Endothelial cell of umbilical vein (primary cell): Measurements from ENCODE around the gene TEDC2. TPM values are rescaled to one million over a fixed set of nuclear protein-coding genes. Genes with fewer than 3 reads are reported as not detected.

Experiments
- BruUV-seq: library from RNA; stranded (reverse); fragments of 400-500 nt; replicated peaks from 2 replicates; lab custom pipeline; 2021; lab: Mats Ljungman, UMichigan
- CTCF ChIA-PET: fragments of 300-600, 350-600 bp; sonication (Branson Sonifier 250); formaldehyde crosslinking; loops from one replicate; lab custom pipeline; 2021; ENCODE audit warnings: antibody characterized with exemption, inconsistent platforms; lab: Charles Lee
- POLR2A ChIA-PET: fragments of 300-600, 350-600 bp; sonication (Branson Sonifier 250); formaldehyde crosslinking; loops from one replicate; lab custom pipeline; 2021; ENCODE audit warnings: antibody characterized with exemption, inconsistent platforms; lab: Charles Lee
- DNase-seq: peaks from one replicate; pipeline ENCODE4 v3.0.0-alpha.2; 2011; ENCODE audit warnings: low read depth, low spot score
- FAIRE-seq: peaks from 2 replicates; lab custom pipeline; 2011; peaks lifted over from hg19 to GRCh38; lab: Jason Lieb, UNC
- H2AFZ ChIP-seq: 2 replicates; pipeline ENCODE4 v1.6.0; 2012; ENCODE audit warnings: low read depth, low read length, control low read depth, inconsistent platforms
- H3K27ac ChIP-seq: 2 replicates; pipeline ENCODE4 v1.5.1; 2011; ENCODE audit warnings: low read depth, mild to moderate bottlenecking, control low read depth, low read length, moderate library complexity; ENCODE audit not compliant: insufficient read depth
- H3K27me3 ChIP-seq, 2 experiments: 2 replicates each; pipeline versions ENCODE4 v1.6.0 to v1.6.1; 2011; ENCODE audit warnings: low read length in 2 of 2, mixed read lengths in 1 of 2; ENCODE audit not compliant: control insufficient read depth in 2 of 2, insufficient read depth in 2 of 2
- H3K36me3 ChIP-seq, 2 experiments: 2 replicates in 1 of 2; 3 replicates in 1 of 2; pipeline ENCODE4 v1.5.1; 2011; ENCODE audit warnings: low read length in 2 of 2, mild to moderate bottlenecking in 1 of 2, moderate library complexity in 1 of 2; ENCODE audit not compliant: control insufficient read depth in 2 of 2, insufficient read depth in 2 of 2; ENCODE audit errors: extremely low read depth in 1 of 2
- H3K4me1 ChIP-seq: 3 replicates; pipeline ENCODE4 v1.5.1; 2011; ENCODE audit warnings: mild to moderate bottlenecking, low read length; ENCODE audit not compliant: control insufficient read depth, insufficient read depth; ENCODE audit errors: extremely low read depth
- H3K4me2 ChIP-seq: 2 replicates; pipeline ENCODE4 v1.6.1; 2011; ENCODE audit warnings: low read length, control low read depth, mixed read lengths; ENCODE audit not compliant: insufficient read depth
- H3K4me3 ChIP-seq, 3 experiments: fragments of 200-600 bp in 1 of 3; sonication (generic), shearing (Covaris generic) in 1 of 3; replicated peaks in 1 of 3; 2 replicates each; pipeline ENCODE4 v1.5.1; 2011 to 2016; ENCODE audit warnings: control low read depth in 3 of 3, low read length in 3 of 3, mild to moderate bottlenecking in 2 of 3, inconsistent platforms in 1 of 3, low read depth in 1 of 3, moderate library complexity in 1 of 3; ENCODE audit not compliant: insufficient read depth in 1 of 3
- H3K79me2 ChIP-seq: 2 replicates; pipeline ENCODE4 v1.6.0; 2012; ENCODE audit warnings: low read length, inconsistent platforms; ENCODE audit not compliant: control insufficient read depth, insufficient read depth
- H3K9ac ChIP-seq: replicated peaks from 2 replicates; pipeline ENCODE3; 2011; ENCODE audit warnings: low read length, control low read depth; ENCODE audit not compliant: insufficient read depth; ENCODE audit errors: extremely low read depth
- H3K9me1 ChIP-seq: replicated peaks from 3 replicates; pipeline ENCODE4 v1.6.0; 2011; ENCODE audit warnings: mild to moderate bottlenecking, low read length; ENCODE audit not compliant: control insufficient read depth, insufficient read depth; ENCODE audit errors: extremely low read depth
- H3K9me3 ChIP-seq: replicated peaks from 2 replicates; pipeline ENCODE4 v1.5.1; 2012; ENCODE audit warnings: low read length, inconsistent platforms; ENCODE audit not compliant: control insufficient read depth, insufficient read depth
- H4K20me1 ChIP-seq: replicated peaks from 2 replicates; pipeline ENCODE3; 2011; ENCODE audit warnings: mild to moderate bottlenecking, low read length; ENCODE audit not compliant: control insufficient read depth, insufficient read depth; ENCODE audit errors: extremely low read depth
- CTCF ChIP-seq, 2 donors: IDR thresholded peaks; 1 replicate in 1 of 2; 2 replicates in 1 of 2; pipeline ENCODE4 v1.5.1; 2011; ENCODE audit warnings: low read length in 2 of 2, mild to moderate bottlenecking in 2 of 2, moderate library complexity in 2 of 2, control low read depth in 1 of 2, inconsistent platforms in 1 of 2, low read depth in 1 of 2; ENCODE audit not compliant: insufficient read depth in 1 of 2; ENCODE audit errors: extremely low read depth in 1 of 2
- GATA2 ChIP-seq: IDR thresholded peaks from 2 replicates; pipeline ENCODE4 v1.7.0; 2011; ENCODE audit warnings: low read depth, mild to moderate bottlenecking, moderate library complexity, mixed read lengths, low read length; ENCODE audit not compliant: insufficient read length, insufficient read depth
- JUN ChIP-seq: IDR thresholded peaks from 2 replicates; pipeline ENCODE4 v1.6.1; 2011; ENCODE audit warnings: borderline replicate concordance, low read depth; ENCODE audit not compliant: insufficient read length, insufficient read depth
- MYC ChIP-seq: IDR thresholded peaks from one replicate; pipeline ENCODE4 v1.6.1; 2011; ENCODE audit warnings: mild to moderate bottlenecking, low read depth, low read length
- POLR2AphosphoS5 ChIP-seq: IDR thresholded peaks from 2 replicates; pipeline ENCODE4 v1.6.1; 2012; ENCODE audit warnings: low read depth, mild to moderate bottlenecking, control low read depth, low read length, moderate library complexity; ENCODE audit not compliant: insufficient read depth
- dilution Hi-C: fragments of 300-500 bp; cut with MboI; formaldehyde crosslinking; loops from one replicate; pipeline ENCODE4 v1.15.0; 2019; ENCODE audit warnings: low sequenced_read_pairs; ENCODE audit not compliant: extremely low pct_ligation_motif_present
- intact Hi-C: fragments of 100-400 bp; cut with micrococcal nuclease; formaldehyde crosslinking; loops from one replicate; pipeline ENCODE4 v1.10.0; 2022
- polyA plus RNA-seq, 4 experiments: library from polyadenylated mRNA; depleted of rRNA in 3 of 4; stranded (reverse) in 3 of 4; unstranded in 1 of 4; fragments of >200 nt; gene quantifications; 2 replicates each; pipeline versions ENCODE4 v1.2.1 to v1.2.3, GENCODE V29; 2011 to 2012; ENCODE audit warnings: missing spikeins in 1 of 4
- total RNA-seq: library from RNA; stranded (reverse); gene quantifications from 2 replicates; pipeline ENCODE4 v1.2.3, GENCODE V29; 2021

TEDC2 gene
- total and polyA plus RNA-seq, 2 donors (not counting 3 experiments of a cell fraction or from before 2014, with no cell fraction given) = 7.6 to 12.7 TPM

- CTCF ChIA-PET = no interaction called here
Measured at GRCh38 chr16:2507665-2508064, 47.8 kb downstream of the TEDC2 start.

More at GRCh38 chr16:2507665-2508064, 47.8 kb downstream of the TEDC2 start:
- Histone ChIP-seq H4K20me1 (no peaks in the 10 kb centered on the region), H3K27ac (no peak overlapping the region), H2AFZ (no peak overlapping the region), H3K9me3 (no peaks in the 10 kb centered on the region), H3K4me2 (no peak overlapping the region), H3K4me1 (no peaks in the 10 kb centered on the region), H3K9ac (no peak overlapping the region), H3K36me3 (no peaks in the 10 kb centered on the region), H3K9me1 (no peaks in the 10 kb centered on the region), H3K4me3 (no peak overlapping the region), H3K79me2 (no peaks in the 10 kb centered on the region), H3K27me3 (no peaks in the 10 kb centered on the region)
- dilution Hi-C loops (no loop called here), intact Hi-C loops (no loop called here)
- no peak for FAIRE-seq
- BruUV-seq = no TSS peak
- POLR2A ChIA-PET = no interaction called here
- TF ChIP-seq POLR2AphosphoS5 = no peak
- TF ChIP-seq JUN = no peak
- no peak for TF ChIP-seq MYC
- TF ChIP-seq GATA2 = no peak
- no peak for TF ChIP-seq CTCF (IDR thresholded peaks at IDR 0.05; ENCODE audit: extremely low read depth in 1 of 2, insufficient read depth in 1 of 2, low read depth in 1 of 2, low read length in 2 of 2)
- no peak for DNase-seq
